GM19035 (cell line): ENCODE measurements around the gene TOPORS.
"Not testable (repeated sequence)": the region's sequence is repeated elsewhere in the genome, so short reads cannot be mapped to it uniquely, and the experiment has no call there.

ENCODE experiments used
- ATAC-seq: cut with Tn5 transposase; IDR thresholded peaks from one replicate; pipeline ENCODE4 v1.9.1; 2021; ENCODE audit not compliant: unreplicated experiment

Gene TOPORS

GRCh38 chr9:32552172-32552872, at the start of gene TOPORS, which contains the start of gene SMIM27:
TOPORS (minus strand) TSS chr9:32552586; CDS start chr9:32552436, 150 bp downstream.
SMIM27 (plus strand) TSS chr9:32552327; CDS start chr9:32552435, 108 bp downstream.
- ATAC-seq = peak; percentile 71

GRCh38 chr9:32599021-32599420, 46.6 kb upstream of the TOPORS start:
- not testable (repeated sequence) for ATAC-seq

GRCh38 chr9:32596936-32597335, 44.5 kb upstream of the TOPORS start:
- ATAC-seq = no peak

- no peak for ATAC-seq
Measured at GRCh38 chr9:32596096-32596865, 43.9 kb upstream of the TOPORS start.

- no peak for ATAC-seq
Measured at GRCh38 chr9:32590898-32591297, 38.5 kb upstream of the TOPORS start.

GRCh38 chr9:32590476-32590875, 38.1 kb upstream of the TOPORS start:
- no peak for ATAC-seq

- no peak for ATAC-seq
Measured at GRCh38 chr9:32589083-32589723, 36.8 kb upstream of the TOPORS start.

- ATAC-seq = no peak
Measured at GRCh38 chr9:32587901-32588300, 35.5 kb upstream of the TOPORS start.

- ATAC-seq = no peak
Measured at GRCh38 chr9:32584784-32585183, 32.4 kb upstream of the TOPORS start.

GRCh38 chr9:32581512-32582143, 29.2 kb upstream of the TOPORS start:
- ATAC-seq = no peak

- ATAC-seq = no peak
Measured at GRCh38 chr9:32580631-32581300, 28.4 kb upstream of the TOPORS start.

- peak; percentile 53 for ATAC-seq
Measured at GRCh38 chr9:32579706-32580331, 27.4 kb upstream of the TOPORS start.

- no peak for ATAC-seq
Measured at GRCh38 chr9:32578976-32579375, 26.6 kb upstream of the TOPORS start.

- no peak for ATAC-seq
Measured at GRCh38 chr9:32577316-32577715, 24.9 kb upstream of the TOPORS start.

GRCh38 chr9:32574858-32575257, 22.5 kb upstream of the TOPORS start:
- no peak for ATAC-seq

- no peak for ATAC-seq
Measured at GRCh38 chr9:32573821-32574220, 21.4 kb upstream of the TOPORS start.

GRCh38 chr9:32572900-32573523, 20.6 kb upstream of the TOPORS start, which contains the start of gene NDUFB6:
NDUFB6 (minus strand) TSS chr9:32573159; CDS start chr9:32573060, 99 bp downstream.
- peak; percentile 85 for ATAC-seq

- ATAC-seq = peak; percentile 90
Measured at GRCh38 chr9:32571969-32572899, 19.8 kb upstream of the TOPORS start.

GRCh38 chr9:32570262-32570661, 17.9 kb upstream of the TOPORS start:
- no peak for ATAC-seq
